AG04449 (cell line): ENCODE data around the gene RPL12.

Source experiments
- CTCF ChIA-PET: fragments of 350-600 bp; formaldehyde crosslinking; extraction: SDS; loops from one replicate; lab custom pipeline; 2021; ENCODE audit warnings: antibody characterized with exemption; lab: Yijun Ruan, JAX
- POLR2A ChIA-PET: fragments of 400-600, 350-600 bp; formaldehyde crosslinking; extraction: SDS; loops from one replicate; lab custom pipeline; 2020; ENCODE audit warnings: antibody characterized with exemption, inconsistent platforms; lab: Yijun Ruan, JAX
- DNase-seq: peaks from one replicate; pipeline ENCODE4 v3.0.0-alpha.2; 2010; ENCODE audit warnings: low read depth, low spot score
- H3K4me3 ChIP-seq: 2 replicates; pipeline ENCODE4 v1.5.1; 2011; ENCODE audit warnings: low read depth, mild to moderate bottlenecking, control low read depth, low read length
- CTCF ChIP-seq: IDR thresholded peaks from one replicate; pipeline ENCODE4 v1.5.1; 2011; ENCODE audit warnings: mild to moderate bottlenecking, moderate library complexity, low read length, control low read depth, inconsistent platforms; ENCODE audit not compliant: insufficient read depth; ENCODE audit errors: missing control alignments

The RPL12 gene

DNA sequence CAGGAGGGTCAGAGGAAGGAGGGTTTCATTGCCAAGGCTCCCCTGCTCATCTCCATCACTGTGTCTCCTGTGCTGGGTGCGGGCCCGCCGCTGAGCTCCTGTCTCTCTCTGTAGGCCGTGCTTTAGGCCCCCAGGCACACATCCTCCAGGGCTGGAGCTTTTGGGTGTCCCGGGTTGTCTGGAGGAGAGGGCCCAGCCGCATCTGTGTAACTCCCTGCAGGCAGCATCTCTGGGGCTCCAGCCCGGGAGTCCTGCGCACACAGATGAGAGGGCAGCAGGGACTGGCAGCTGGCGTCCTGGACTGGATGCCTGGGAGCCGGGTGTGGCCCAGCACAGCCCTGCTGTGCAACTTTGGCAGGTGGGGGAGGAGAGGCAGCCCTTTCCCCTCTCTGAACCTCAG, 40.3 kb upstream of the RPL12 start:
- no peak for TF ChIP-seq CTCF
- ChIA-PET CTCF (interaction anchor here (1.0 to 3.5 kb wide), 3 partner anchors 12 to 430 kb away, joined by 3 to 17 read pairs (median 5); no protein-coding TSS in a partner anchor), POLR2A (no interaction called here)
- no peak for DNase-seq
- no peak overlapping the region for H3K4me3 ChIP-seq

DNA sequence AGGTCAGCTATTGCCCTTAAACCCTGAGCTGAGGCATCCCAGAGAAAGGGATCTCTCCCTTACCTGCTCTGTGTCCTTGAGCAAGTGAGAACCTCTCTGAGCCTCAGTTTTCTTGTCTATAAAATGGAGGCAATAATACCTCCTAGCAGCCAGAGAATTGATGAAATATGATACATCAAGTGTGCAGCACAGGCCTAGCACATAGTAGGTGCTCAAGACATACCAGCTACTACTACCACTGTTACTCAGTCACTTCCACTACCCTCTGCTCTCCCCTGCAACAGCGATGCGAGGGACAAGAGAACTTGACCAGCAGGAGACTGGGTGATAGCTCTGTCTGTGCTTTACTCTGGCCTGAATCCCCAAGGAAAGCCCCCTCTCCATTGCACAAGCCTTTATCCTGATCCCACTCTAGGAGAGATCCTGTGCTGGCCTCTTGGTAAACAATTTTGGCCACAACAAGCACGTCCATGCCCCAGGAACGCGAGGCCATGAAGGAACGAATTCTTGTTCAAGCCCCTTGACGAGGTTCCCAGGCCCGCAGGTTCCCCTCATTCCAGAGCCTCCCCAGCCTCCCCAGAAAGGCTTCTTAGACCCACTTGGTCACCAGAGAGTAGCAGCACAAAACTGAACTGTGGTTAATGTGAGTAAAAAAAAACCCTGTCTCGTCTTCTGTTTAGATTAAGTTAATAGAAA, 39.5 kb upstream of the RPL12 start:
- H3K4me3 ChIP-seq, result no peak overlapping the region
- TF ChIP-seq CTCF, result no peak
- no peak for DNase-seq
- ChIA-PET POLR2A (interaction anchor here (0.7 kb wide), 1 partner anchor 71 kb away, joined by 4 read pairs; no protein-coding TSS in a partner anchor), CTCF (interaction anchor here (1.0 to 3.5 kb wide), 5 partner anchors 13 to 431 kb away, joined by 3 to 17 read pairs (median 5); no protein-coding TSS in a partner anchor)

- H3K4me3 ChIP-seq, result no peak overlapping the region
- DNase-seq, result no peak
- ChIA-PET CTCF (interaction anchor here (0.8 to 3.5 kb wide), 7 partner anchors 9 to 99 kb away, joined by 3 to 17 read pairs (median 5); no protein-coding TSS in a partner anchor), POLR2A (interaction anchor here (0.6 to 0.7 kb wide), 2 partner anchors 30 to 72 kb away, joined by 4 read pairs; no protein-coding TSS in a partner anchor)
- TF ChIP-seq CTCF, result no peak
Measured at GRCh38 chr9:127489471-127490115, 38.4 kb upstream of the RPL12 start.

DNA sequence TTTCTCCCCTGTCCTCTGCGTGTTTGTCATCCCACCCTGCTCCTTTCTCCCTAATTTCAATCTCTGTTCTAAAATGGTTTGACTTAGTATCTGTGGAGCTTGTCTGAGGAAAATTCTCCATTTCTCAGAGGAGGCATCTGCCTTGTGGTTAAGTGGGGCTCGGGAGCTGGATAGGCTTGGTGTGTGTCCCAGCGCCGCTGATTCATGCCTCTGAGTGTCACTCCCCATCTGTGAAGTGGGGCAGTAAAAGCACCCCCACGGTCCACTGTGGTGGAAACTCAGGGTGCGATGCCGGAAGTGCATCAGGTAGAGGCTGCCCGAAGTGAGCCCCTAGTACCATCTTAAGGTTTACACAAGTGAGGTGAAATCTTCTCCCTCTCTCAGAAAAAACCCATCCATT, 37.7 kb upstream of the RPL12 start:
- CTCF ChIA-PET, result interaction anchor here (0.8 to 3.5 kb wide), 6 partner anchors 8 to 432 kb away, joined by 3 to 17 read pairs (median 4); no protein-coding TSS in a partner anchor
- POLR2A ChIA-PET, result no interaction called here
- TF ChIP-seq CTCF, result no peak
- DNase-seq, result no peak
- H3K4me3 ChIP-seq, result no peak overlapping the region

DNA sequence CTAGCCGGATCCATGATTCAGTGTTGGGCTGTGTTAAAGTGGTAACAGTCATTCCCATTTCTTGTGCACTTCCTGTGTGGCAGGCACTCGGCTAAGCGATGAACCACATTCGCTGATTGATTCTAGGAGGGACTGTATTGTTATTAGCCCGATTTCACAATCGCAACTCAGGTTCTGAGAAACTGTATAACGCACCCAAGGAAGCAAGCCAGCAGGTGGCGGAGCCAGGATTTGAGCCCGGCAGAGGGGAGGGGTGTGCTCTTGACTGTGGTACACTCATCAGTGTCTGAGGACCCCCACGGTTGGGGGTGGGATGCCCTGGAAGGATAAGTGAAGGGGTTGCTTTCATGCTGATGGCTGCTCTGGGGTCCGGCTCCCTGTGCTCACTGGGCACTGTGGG, 34.8 kb upstream of the RPL12 start:
- ChIA-PET CTCF (no interaction called here), POLR2A (no interaction called here)
- H3K4me3 ChIP-seq, result no peak overlapping the region
- DNase-seq, result no peak
- TF ChIP-seq CTCF, result no peak

DNA sequence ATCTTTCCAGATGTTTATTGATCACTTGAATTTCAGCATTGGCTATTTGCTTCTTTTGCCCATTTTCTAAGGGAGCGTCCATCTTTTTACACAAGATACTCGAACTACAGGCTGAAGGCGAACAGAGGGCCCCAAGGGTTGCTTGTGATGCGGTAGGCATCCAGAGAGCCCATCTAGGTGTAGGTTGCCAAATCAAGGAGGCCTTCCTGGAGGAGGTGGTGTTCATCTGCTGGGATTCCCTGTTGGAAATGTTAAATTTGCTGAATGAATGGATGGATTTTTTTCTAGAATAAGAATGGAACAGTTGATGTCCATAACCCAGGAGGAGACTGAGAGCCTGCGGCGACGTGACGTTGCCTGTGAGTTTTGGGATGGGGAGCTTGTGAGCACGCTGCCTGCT, 31.5 kb upstream of the RPL12 start:
- CTCF ChIA-PET, result no interaction called here
- TF ChIP-seq CTCF, result no peak
- DNase-seq, result no peak
- POLR2A ChIA-PET, result no interaction called here
- no peak overlapping the region for H3K4me3 ChIP-seq
